Measurements from ENCODE around the gene EMC7.

DNA sequence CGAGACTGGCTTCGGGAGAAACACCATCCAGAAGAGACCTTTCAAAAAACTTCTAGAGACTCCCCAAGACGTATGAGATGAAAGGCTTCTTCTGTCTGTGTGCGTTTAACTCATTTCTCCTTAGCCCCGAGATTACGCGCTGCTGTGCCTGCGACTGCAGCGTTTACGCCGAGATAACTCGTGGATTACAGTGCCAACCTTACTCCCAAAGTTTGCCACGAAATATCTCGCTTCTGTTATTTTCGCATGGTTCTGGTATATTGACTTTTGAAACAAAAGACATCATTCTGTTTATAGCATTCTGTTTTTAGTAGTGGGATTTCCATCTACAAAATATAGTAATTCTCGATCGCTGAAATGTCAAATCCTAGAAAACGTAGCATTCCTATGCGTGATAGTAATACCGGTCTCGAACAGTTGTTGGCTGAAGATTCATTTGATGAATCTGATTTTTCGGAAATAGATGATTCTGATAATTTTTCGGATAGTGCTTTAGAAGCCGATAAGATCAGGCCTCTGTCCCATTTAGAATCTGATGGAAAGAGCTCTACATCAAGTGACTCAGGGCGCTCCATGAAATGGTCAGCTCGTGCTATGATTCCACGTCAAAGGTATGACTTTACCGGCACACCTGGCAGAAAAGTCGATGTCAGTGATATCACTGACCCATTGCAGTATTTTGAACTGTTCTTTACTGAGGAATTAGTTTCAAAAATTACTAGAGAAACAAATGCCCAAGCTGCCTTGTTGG, 688 bp upstream of the EMC7 start:
- TF ChIP-seq POLR2A (IDR thresholded peaks at IDR 0.05; ENCODE audit: low read length) (peak; percentile 40), GATA1 (IDR thresholded peaks at IDR 0.05; ENCODE audit: low read depth, low read length) (no peak)
